Measurements from ENCODE around the gene HOMER2.
"Not testable (repeated sequence)": the region's sequence is repeated elsewhere in the genome, so short reads cannot be mapped to it uniquely, and the experiment has no call there.

Gene HOMER2

DNA sequence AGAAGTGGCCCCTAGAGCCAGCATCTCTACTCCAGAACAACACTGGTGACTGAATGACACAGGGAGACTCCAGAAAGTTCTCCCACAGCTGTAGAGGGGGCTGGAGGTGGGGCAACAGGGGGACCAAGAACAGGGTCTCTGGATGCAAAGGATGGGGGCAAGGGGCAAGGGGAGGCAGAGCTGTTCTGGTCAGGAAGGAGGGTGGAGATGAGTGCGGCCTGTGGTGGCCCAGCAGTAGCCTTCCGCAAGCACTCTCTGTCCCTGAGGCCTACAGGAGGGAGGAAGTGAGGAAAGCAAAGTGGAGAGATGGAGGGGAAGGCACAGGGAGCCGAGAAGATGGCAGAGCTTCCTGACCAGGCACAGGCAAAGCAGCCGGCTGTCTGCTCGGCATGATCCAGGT is 56.5 kb downstream of the HOMER2 start:
- DNase-seq (ENCODE audit: low read depth in 2 of 2): no peak

DNA sequence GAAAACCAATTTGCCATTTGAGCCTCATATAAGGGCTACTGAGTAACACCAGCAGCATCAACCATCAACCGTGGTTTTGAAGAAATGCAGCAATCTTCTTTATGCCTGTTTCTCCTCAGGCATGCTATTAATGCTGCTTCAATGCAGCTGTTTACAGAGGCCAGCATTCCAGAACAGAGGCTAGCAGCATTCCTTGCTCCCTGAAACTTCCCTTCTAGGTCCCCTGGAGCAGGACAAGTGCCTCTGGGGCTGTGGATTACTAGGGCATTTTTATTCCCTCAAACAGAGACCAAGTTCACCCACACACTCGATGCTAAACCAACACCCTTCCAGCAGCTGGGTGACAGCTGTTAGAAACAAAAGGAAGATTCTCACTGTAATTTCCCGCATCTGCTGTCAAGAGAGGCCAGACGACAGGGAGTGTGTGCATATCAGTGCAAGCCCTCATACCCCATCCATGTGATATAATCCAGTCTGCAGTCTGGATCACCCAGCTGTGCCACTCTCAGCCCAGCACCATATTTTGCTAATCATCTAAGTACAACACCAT is 57.5 kb downstream of the HOMER2 start:
- no peak for DNase-seq (ENCODE audit: low read depth in 2 of 2)

DNA sequence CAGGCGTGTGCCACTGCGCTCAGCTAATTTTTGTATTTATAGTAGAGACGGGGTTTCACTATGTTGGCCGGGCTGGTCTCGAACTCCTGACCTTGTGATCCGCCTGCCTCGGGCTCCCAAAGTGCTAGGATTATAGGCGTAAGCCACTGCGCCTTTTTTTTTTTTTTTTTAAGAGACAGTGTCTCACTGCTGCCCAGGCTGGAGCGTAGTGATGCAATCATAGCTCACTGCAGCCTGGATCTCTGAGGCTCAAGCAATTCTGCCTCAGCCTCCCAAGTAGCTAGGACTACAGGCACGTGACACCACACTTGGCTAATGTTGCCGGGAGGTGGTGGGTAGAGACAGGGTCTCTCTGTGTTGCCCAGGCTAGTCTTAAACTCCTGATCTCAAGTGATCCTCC is 59.0 kb downstream of the HOMER2 start:
- not testable (repeated sequence) for DNase-seq (ENCODE audit: low read depth in 2 of 2)

DNA sequence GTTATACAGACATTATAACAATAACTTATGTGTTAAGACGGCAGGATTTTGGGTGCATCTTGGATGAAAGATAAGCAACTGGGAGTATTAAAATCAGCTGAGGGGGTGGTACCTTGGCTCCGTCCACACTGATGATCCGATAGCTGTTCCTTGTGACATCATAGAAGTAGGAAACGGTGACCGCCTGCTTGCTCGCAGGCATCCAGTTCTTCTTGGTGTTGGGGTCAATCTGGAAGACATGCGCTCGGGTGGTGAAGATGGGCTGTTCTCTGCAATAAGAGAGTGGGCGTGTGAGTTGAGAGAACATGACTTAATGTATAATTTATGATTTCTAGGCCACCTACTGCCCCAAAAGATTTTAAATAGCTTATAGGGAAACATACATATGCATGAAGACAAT is 59.9 kb downstream of the HOMER2 start:
- no peak for DNase-seq (ENCODE audit: low read depth in 2 of 2)

DNA sequence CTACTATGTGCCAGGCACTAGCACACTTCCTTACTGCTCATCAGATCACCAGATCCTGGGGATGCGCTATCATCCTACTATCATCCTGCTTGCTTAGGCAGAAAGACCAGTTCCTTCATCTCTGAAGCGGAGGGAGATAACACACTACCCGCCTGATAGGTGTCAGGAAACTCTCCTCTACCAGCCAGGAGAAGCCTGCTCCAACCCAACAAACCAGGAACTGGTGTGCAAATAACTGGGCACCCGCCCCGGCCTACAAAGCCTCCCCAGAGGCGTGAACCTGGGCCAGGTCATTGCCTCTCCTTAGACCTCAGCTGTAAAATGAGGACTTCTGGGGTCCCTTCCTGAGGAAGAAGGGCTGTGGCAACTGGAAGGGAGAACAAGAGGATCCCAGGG is 61.5 kb downstream of the HOMER2 start:
- no peak for DNase-seq (ENCODE audit: low read depth in 2 of 2)

DNA sequence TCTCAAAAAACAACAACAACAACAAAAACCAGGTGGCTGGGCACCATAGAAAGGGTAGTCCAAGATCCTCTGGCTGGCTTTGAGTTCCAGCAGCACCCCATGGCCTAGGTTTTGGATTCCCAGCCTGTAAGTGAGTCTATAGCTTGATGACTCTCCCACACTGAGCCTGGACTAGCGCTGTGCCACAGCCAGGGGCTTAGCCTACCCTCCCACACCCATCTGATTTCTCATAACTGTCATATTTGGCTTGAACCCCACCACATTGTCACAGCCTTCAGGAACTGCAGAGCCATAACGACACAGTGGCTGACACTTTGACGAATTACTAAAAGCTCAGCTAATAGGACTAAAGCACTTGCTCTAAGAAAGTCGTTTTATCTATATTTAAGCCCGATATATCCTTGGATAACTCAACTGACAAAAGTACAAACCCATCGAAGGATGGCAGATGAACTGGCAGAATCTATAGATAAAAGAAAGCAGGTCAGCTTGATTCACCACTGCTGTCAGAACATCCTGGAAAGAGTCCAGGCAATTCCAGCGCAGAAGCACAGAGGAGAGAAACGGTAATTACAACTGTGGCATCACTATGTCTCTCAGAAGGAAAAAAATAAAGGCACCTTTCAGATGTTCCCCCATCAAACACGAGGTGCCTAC is 62.1 kb downstream of the HOMER2 start:
- DNase-seq (ENCODE audit: low read depth in 2 of 2): no peak

DNA sequence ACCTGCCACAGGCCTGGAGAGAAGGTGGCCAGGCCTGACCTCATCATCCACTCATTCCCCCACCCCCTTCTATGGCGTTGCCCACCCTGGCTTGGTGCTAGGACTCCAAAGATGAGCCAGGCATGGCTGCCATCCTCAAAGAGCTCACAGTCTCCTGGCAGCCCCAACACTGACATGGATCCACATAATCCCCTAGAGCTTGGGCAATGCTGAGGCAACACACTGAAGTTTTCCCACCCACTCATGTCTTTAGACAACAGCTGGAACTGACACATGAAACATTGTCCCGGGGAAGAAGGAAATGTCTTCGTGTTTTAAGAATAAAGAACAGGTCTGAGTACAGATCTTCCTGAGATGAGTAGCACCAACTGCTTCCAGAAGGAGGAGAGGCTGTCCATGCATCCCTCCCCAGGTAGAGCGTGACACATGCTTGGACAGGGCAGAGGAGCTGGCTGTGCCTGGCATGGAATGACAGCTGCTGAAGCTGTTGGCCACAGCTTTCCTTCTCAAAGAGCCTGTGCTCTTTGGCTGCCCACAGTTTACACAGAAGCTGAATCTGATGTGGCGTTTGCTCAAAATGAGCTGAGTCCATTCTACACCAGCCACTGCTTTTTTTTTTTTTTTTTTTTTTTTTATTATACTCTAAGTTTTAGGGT is 70.1 kb downstream of the HOMER2 start:
- DNase-seq (ENCODE audit: low read depth in 2 of 2): no peak

DNA sequence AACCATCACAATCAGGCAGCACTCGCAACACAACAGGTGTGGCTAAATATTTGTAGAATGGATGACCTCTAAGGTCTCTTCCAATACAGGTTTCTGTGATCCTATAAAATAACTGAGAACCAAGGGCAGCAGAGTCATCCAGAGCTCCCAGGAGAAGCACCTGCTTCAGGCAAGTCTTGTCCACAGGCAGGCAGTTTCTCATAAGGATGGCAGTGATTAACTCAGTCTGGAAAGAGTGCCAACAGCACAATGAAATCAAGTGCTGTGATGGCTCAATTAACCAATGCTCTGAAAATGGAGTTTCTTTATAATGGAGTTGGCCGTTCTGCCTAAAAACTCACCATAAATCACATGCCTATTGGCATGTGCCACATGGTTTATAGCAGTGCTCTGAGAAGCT is 70.8 kb downstream of the HOMER2 start:
- DNase-seq (ENCODE audit: low read depth in 2 of 2): no peak

DNA sequence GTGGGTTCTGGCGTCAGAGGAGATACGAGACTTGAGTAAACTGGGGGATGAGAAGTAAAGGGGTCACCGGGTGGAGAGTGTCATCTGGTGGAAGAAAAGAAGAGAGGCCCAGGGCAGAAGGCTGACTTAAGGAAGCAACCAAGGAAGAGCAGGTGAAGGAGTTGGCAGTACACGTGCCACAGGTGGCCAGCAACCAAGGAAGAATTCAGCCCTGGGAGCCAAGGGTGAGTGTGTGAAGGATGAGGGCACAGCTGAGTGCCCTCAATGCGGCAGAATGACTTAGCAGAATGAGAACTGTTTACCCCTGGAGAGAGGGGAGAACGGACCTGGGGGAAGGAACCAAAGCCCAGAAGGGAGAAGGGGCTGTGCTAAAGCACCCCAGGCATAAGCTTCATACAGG is 71.8 kb downstream of the HOMER2 start:
- DNase-seq (ENCODE audit: low read depth in 2 of 2): no peak

DNA sequence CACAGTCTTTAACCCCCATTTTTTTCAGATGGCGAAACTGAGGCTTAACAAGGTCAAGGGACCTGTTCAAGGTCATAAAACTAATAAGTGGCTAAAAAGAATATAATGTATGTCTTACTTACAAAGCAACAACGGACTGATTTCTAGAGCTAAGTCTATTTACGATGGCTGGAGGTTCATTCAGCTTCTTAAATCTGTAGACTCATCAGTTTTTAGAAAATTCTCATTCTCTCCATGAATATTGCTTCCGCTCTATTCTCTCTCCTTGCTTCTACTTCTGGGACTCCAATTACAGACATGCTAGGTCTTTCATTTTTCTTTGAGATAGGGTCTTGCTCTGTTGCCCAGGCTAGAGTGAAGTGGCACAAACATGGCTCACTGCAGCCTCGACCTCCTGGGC is 74.2 kb downstream of the HOMER2 start:
- no peak for DNase-seq (ENCODE audit: low read depth in 2 of 2)

DNA sequence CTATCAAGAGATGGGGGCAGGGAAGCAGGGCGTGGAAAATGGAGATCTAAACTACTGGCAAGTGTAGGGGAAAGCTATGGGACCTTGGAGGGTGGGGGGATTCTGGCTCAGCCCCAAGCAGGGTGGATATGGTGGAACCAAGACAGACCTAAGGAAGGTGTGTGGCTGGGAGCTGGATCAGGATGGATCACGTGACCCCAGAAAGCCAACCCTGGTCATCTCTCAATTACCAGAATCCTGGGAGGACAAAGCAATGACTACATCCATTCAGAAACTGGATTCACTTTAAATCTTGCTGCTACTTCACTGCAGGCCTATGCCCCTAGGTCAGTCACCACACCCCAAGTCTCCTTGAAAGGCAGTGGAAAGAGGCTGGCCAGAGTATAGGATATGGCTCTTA is 74.7 kb downstream of the HOMER2 start:
- no peak for DNase-seq (ENCODE audit: low read depth in 2 of 2)

DNA sequence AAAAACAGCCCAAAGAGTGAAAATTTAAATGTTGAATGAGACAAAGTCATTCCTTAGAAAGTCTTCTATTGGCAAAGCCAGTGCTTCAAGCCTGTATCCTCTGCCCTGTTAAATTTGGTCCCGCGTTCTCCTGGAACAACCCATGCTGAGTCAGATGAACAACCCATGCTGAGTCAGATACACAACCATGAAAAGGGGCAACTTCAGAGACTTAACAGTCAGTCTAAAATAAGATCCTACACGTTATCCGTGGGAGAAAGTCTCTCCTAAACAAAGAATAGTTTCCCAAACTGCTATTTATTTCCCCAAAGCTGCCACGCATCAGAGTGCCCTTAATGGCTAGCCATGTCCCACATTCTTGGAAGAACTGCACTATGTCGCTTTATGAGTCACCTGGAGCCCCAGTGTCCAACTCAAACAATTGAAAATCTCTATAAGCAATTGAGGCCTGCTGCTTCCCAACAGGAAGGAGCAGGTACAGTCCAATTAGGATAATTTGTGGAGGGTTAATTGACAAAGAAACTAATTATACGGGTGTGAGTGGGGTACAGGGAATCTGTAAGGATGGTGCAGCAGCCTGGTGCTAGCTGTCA is 77.0 kb downstream of the HOMER2 start:
- DNase-seq (ENCODE audit: low read depth in 2 of 2): no peak

DNA sequence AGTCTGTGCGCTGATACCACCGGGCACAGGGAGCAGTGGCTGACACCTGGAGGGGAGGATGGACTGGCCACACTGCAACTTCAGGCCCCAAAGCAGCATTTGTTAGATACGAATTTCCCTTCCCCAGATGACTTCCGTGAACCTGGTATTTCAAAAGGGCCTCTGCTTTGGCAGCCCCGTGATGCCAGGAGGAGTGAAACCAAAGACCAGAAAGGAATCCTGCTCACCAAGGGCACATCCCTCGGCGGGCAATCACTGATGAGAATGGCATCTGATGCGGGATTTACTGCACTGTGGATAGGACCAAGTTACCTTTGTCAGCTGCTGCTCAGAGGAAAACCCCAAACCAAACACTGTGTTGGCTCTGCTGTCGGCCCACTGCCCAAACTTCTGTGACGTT is 77.6 kb downstream of the HOMER2 start:
- no peak for DNase-seq (ENCODE audit: low read depth in 2 of 2)

DNA sequence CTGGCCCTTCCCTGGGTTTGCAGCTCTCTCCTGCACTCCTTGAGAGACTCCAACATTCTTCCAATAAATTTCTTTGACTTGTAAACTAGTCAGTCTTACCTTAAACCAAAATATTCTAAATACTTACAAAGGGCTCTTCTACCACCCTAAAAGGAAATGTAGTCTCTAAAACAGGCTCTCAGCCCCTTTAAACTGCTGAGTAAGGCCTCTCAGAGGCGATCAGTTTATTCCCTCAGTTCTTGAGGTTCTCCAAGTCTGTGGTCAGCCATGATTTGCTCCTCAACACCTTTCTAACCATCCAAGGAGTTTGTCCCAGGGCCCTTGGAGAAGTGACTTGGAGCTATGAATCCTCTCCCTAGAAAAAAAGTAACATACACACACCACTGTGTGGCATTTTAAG is 78.3 kb downstream of the HOMER2 start:
- no peak for DNase-seq (ENCODE audit: low read depth in 2 of 2)

DNA sequence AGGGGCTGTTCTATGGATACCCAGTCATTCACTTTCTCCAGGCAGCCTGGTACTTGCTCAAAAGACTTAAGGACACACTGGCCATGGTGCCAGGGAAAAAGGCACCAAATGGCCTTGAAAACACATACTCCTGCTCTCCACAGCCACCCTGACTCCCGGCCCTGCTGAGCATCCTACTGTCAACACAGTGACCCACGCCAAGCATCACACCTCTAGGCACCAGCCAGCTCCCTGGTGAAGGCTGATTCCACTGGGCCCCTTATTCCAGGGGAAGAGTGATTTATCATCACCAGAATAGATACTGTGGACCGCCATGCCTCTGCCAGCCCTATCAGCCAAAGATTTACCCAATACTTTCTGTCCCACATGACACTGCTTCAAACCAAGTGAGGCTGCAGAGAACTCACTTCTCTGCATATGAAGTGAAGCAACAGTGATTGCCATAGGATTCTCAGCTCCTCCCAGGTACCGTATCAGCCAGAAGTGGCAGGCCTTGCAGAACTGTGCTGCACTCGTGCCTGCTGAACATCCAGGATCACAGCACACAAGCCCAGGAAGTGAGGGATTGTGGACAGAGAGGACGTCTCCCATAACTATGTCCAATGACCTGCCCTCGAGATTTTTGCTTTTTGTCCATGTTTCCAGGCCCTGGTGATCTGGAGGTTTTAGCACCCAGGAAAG is 79.4 kb downstream of the HOMER2 start:
- DNase-seq (ENCODE audit: low read depth in 2 of 2): no peak

DNA sequence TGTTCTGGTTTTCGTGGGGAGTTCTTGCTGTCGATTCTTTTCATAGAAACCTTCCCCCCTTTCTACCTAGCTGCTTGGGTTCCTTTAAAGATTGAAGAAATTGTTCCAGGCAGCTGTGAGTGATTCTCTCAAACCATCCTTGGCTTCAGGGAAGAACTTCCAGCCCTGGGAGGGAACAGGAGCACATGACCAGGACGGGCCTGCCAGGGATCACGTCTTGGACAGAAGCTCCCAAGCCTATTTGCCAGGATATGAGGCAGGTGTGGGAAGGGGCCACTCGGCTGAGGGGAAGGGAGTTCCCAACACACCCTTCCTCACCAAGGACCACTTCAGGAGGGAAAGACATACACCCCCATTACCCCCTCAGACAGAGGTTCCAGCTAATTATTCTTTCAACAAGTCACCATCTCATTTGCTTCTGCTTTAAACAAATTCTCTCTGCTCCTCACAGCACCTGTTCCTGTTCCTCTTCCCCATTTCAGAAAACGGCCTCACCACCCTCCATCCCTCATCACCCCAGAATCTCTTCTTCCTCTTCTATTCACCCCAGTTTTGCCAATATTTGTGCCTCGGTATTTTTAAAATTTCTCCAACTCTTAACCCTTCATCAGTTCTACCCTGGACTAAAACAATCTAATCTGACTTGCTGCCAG is 80.6 kb downstream of the HOMER2 start:
- DNase-seq (ENCODE audit: low read depth in 2 of 2): no peak

DNA sequence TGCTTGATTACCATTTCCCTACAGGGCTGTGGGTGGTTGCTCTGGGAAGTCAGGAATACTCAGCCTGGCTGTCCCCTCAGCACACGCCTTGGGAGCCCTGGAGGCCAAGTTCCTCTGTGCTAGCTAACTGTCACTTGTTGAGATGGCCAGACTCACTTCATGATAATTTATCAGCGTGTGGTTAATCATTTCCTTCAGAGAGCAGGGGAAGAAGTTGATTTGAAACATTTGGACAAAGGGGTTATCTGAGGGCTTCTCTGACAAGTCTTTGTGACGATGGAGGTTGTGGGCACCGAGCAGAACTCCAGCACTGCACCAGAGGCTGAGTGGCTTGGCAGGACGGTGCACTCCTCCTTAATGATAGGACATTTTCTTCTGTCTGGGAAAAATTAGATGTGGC is 81.2 kb downstream of the HOMER2 start:
- no peak for DNase-seq (ENCODE audit: low read depth in 2 of 2)

DNA sequence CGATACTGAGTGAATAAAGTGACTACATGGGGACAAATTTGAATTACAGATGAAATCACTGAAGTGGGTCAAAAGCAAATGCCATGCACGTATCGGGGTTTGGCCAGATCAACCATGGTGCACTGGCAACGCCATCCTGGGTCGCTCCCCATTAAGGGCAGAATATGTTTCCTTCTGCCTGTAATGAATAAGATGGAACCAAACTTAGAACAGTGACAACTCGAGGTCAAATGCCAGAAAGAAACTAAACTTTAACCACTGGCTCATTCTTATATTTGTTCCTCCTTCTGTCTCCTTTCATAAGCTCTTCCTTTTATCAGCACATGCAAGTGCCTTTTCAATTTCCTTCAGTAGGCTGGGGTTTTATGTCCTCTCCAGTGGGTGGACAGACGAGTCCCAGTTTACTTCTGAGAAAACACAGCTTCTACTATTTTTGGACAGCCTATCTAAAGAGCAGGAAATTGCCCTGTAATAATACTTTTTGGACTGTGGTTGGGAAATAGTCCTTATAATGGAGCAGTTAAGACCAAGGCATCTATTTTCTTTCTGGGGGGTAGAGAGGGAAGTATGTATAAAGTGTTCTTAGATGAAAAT is 81.7 kb downstream of the HOMER2 start:
- DNase-seq (ENCODE audit: low read depth in 2 of 2): no peak

DNA sequence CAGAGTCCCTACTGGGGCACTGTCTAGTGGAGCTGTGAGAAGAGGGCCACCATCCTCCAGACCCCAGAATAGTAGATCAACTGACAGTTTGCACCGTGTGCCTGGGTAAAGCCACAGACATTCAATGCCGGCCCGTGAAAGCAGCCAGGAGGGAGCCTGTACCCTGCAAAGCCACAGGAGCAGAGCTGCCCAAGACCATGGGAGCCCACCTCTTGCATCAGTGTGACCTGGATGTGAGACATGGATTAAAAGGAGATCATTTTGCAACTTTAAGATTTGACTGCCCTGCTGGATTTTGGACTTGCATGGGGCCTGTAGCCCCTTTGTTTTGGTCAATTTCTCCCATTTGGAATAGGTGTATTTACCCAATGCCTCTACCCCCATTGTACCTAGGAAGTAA is 86.5 kb downstream of the HOMER2 start:
- DNase-seq (ENCODE audit: low read depth in 2 of 2): not testable (repeated sequence)

DNA sequence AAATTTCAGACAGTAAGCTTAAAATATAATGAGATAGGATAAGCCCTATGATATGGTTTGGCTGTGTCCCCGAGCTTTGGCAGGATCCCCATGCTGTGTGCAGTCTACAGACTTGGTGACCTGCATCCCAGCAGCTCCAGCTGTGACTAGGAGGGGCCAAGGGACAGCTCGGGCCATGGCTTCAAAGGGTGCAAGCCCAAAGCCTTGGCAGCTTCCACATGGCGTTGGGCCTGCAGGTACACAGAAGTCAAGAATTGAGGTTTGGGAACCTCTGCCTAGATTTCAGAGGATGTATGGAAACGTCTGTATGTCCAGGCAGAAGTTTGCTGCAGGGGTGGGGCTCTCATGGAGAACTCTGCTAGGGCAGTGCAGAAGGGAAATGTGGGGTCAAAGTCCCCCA is 86.9 kb downstream of the HOMER2 start:
- DNase-seq (ENCODE audit: low read depth in 2 of 2): not testable (repeated sequence)

DNA sequence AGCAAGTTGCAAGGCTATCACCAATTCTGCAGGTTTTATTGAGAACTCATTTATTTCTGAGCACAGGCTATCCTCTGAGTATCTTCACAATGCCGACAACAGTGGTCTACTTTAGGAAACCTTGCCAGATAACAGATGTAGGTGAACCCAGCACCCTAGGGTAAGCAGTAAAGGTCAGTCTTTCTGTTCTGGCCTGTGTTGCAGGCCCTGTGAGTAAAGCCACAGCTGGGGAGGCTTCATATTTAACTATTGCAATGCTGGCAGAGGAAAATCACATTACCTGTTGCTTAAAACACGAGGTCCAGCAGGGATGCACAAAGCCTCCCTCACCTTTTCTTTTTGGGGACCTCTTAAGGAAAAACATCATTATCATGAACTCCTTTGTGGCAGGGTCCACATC is 87.6 kb downstream of the HOMER2 start:
- no peak for DNase-seq (ENCODE audit: low read depth in 2 of 2)

DNA sequence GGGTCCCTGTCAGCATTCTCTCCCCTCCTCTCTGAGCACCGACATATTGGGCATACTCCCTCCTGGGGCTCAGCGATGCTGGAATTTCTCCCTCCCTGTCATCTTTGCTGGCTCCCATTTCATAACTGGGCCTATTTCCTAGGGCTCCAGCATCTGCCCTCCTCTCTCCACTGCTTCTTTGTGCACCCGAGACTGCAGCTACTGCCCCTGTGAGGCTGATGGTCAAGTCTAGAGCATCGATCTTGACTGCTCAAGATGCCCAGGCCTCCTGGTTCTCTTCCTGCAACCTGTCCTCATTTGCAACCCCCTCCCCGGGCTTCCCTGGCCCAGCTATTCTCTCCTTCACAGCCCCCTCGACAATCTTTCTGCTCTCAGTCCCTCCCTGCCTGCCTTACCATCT is 89.6 kb downstream of the HOMER2 start:
- DNase-seq (ENCODE audit: low read depth in 2 of 2): no peak

Measured in activated CD4-positive, alpha-beta T cell treated with anti-CD3 and anti-CD28 coated beads for 24 hours (primary cell).